Retinal pigment epithelial cell (primary cell): Measurements from ENCODE around the gene CSF1R.
A peak's percentile ranks its signal among the peaks of the same experiment; 100 is the strongest.

Experiments
- DNase-seq: peaks from one replicate; pipeline ENCODE4 v3.0.0-alpha.2; 2010; ENCODE audit warnings: low read depth
- H3K4me3 ChIP-seq: 2 replicates; pipeline ENCODE4 v1.5.1; 2011; ENCODE audit warnings: mild to moderate bottlenecking, low read length, control low read depth, moderate library complexity
- TF ChIP-seq, protein P1 (sequence below): conservative IDR thresholded peaks from 2 replicates; pipeline ENCODE4 v1.5.1; 2011; ENCODE audit warnings: low read depth, low read length, control low read depth, inconsistent platforms

The CSF1R gene

DNA sequence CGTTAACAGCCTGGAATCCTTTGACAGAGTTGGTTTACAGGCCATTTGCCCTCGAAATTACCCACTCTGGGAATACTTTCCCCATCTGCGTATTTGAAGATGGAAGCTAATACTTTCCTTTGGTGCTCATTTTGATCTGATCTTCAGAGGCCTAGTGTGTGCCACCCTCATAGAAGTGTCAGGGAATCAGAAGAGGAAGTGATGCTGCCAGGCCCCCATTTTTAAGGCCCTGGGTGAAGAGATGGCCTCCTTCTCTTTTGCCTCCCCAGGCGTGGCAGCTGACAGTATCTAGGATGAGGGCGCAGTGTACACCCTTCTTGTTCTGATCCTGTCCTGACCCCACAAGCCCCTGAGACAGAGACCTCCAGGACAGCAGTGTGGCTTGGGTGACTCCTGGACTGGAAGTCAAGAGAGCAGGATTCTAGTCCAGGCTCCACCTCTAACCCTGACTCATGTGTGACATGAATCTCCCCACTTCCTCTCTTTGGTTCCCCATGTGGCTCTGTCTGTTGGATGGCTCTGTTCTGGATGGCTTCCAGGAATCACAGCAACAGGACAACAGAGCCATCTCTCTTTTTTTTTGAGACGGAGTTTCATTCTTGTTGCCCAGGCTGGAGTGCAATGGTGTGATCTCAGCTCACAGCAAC is 27.8 kb downstream of the CSF1R start:
- no peak overlapping the region for H3K4me3 ChIP-seq
- TF ChIP-seq, protein P1, sequence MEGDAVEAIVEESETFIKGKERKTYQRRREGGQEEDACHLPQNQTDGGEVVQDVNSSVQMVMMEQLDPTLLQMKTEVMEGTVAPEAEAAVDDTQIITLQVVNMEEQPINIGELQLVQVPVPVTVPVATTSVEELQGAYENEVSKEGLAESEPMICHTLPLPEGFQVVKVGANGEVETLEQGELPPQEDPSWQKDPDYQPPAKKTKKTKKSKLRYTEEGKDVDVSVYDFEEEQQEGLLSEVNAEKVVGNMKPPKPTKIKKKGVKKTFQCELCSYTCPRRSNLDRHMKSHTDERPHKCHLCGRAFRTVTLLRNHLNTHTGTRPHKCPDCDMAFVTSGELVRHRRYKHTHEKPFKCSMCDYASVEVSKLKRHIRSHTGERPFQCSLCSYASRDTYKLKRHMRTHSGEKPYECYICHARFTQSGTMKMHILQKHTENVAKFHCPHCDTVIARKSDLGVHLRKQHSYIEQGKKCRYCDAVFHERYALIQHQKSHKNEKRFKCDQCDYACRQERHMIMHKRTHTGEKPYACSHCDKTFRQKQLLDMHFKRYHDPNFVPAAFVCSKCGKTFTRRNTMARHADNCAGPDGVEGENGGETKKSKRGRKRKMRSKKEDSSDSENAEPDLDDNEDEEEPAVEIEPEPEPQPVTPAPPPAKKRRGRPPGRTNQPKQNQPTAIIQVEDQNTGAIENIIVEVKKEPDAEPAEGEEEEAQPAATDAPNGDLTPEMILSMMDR = no peak
- no peak for DNase-seq

DNA sequence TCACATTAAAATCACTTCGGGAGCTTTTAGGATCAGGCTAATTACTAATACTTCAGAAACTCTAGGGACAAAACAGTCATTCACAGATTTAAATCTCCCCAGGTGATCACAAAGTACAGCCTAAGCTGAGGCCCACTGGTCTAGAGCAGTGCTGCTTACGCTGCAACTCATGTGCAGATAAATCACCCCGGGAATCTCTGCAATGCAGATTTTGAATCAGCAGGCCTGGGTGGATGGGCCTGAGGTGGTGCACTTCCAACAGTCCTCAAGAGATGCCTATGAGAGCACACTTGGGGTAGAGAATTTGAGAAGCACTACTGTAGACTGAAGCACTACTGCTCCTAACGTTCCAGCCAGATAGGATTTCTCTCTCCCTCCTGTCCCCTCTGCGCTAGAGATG is 28.4 kb downstream of the CSF1R start:
- DNase-seq = peak; percentile 95
- TF ChIP-seq, protein P1 = no peak
- H3K4me3 ChIP-seq = no peak overlapping the region

DNA sequence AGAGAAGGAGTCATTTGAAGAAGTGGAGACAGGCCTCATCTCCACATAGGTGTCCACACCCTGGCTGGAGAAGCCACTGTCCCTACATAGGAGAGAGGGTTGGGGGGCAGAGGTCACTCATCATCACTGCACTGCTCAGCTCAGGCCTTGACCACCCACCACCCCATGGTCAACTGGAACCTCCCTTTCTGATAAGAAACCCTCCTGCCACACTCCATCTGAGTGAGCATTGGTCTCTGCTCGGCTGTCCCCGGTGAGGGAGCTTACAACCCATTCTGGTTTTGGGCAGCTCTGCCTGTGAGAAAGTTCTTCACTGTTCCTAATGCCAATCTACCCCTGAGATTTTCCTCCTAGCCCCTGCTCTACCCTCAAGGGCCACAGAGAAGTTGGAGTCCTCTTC is 28.8 kb downstream of the CSF1R start:
- TF ChIP-seq, protein P1 = no peak
- no peak overlapping the region for H3K4me3 ChIP-seq
- DNase-seq = no peak

DNA sequence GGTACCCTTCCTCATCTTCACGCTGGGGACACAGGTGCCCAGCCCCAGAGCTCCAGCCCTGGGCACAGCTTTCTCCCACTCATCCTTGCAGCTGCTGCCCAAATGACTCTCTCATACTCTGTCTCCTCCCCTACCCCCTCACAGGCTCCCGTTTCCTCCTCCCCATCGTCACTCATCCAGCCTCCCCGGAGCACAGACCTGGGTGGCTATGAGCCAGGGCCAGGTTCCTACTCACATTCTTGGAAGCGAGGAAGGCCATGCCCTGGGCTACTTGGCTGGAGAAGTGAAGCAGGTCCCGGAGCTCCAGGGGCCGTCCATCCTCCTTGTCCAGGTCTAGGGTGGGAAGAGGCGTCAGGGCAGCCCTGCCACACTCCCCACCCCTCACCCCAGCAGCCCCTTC is 29.3 kb downstream of the CSF1R start:
- TF ChIP-seq, protein P1 = no peak
- H3K4me3 ChIP-seq = no peak overlapping the region
- no peak for DNase-seq

DNA sequence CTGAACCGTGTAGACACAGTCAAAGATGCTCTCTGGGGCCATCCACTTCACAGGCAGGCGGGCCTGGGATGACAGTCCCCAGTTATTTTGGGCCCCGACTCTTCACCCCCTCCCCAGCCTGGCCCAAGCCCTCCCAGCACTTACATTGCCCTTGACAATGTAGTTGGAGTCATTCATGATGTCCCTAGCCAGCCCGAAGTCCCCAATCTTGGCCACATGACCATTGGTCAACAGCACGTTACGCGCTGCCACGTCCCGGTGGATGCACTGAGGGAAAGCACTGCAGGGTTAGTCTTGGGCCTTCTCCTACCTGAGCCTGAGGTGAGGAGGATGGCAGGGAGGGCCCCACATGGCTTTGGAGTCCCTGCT is 30.3 kb downstream of the CSF1R start:
- no peak for DNase-seq
- H3K4me3 ChIP-seq = no peak overlapping the region
- TF ChIP-seq, protein P1 = no peak

DNA sequence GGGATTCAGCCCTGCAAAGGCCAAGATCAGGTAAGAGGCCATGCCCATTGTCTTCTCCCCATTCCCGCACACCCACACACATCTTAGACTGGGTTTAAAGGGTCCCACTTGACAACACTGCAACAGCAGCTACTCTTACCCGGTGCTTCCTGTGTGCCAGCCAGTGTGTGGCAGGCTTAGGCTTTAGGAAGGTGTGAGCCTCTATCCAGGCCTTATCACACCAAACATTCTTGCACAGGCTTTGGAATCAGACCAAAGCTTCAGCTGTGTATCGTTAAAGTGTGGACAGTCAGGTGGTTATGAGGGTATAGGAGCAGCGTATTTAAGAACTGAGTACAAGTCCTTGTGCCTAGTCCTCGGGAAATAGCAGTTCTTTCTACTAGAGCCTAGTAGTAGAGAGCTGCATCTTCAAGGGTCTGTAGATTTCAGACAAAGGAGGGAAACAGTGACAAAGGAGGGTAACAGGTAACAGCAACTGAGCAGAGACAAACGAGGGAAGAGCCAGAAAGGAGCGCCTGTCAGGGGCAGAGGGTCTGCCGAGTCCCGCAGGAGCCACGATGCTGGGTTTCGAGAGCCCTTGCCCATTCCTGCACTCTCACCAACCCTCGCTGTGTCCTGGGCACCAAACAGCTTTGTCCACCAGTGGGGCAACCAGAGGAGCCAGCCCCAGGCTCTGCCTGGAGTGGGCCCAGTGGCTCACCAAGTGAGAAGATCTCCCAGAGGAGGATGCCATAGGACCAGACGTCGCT is 30.9 kb downstream of the CSF1R start:
- peak; percentile 55 for DNase-seq
- no peak overlapping the region for H3K4me3 ChIP-seq
- TF ChIP-seq, protein P1 = no peak

DNA sequence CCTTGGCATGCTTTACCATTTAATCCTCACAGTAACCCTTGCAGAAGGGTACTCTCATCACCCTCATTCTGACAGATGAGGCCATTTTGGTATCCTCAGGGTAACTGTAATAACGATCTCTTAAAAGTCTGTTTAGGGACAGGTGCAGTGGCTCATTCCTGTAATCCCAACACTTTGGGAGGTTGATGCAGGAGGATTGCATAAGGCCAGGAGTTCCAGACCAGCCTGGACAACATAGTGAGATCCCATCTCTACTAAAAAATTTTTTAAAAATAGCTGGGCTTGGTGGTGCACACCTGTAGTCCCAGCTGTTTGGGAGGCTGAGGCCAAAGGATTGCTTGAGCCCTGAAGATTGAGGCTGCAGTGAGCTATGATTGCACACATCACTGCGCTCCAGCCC is 31.8 kb downstream of the CSF1R start:
- DNase-seq = no peak
- no peak overlapping the region for H3K4me3 ChIP-seq
- TF ChIP-seq, protein P1 = no peak
